ENCODE measurements around the gene TMEM50A. TPM values are rescaled to one million over a fixed set of nuclear protein-coding genes. Genes with fewer than 3 reads are reported as not detected.

Gene TMEM50A
- total and polyA plus RNA-seq, 2 of the 13 experiments (the other 11 are each of a cell fraction or from before 2014, with no cell fraction given), result 51.2 to 61.2 TPM

DNA sequence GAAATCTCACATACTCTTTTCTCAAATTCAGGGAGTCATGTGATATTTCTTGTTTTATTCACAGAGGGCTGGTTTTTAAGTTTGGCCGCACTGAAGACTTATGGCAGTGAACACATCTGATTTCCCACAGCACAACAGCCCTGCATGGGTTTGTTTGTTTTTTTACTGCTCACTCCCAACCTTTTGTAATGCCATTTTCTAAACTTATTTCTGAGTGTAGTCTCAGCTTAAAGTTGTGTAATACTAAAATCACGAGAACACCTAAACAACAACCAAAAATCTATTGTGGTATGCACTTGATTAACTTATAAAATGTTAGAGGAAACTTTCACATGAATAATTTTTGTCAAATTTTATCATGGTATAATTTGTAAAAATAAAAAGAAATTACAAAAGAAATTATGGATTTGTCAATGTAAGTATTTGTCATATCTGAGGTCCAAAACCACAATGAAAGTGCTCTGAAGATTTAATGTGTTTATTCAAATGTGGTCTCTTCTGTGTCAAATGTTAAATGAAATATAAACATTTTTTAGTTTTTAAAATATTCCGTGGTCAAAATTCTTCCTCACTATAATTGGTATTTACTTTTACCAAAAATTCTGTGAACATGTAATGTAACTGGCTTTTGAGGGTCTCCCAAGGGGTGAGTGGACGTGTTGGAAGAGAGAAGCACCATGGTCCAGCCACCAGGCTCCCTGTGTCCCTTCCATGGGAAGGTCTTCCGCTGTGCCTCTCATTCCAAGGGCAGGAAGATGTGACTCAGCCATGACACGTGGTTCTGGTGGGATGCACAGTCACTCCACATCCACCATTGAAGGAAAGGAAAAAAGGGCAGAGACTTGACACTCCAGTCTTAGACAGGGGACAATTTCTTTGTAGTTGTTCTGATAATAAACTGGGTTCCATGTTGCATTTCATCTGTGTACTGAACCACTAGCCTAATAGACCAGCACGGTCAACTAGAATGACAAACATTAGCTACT is 22.8 kb downstream of the TMEM50A start (continued):
- no peak for TF ChIP-seq ZNF512 (CRISPR knock-in tag; IDR thresholded peaks at IDR 0.05)
- TF ChIP-seq STAT5B (CRISPR knock-in tag; IDR thresholded peaks at IDR 0.05), result no peak
- no peak for TF ChIP-seq ZNF670 (CRISPR knock-in tag; IDR thresholded peaks at IDR 0.05; ENCODE audit: borderline replicate concordance)
- TF ChIP-seq, protein P1, sequence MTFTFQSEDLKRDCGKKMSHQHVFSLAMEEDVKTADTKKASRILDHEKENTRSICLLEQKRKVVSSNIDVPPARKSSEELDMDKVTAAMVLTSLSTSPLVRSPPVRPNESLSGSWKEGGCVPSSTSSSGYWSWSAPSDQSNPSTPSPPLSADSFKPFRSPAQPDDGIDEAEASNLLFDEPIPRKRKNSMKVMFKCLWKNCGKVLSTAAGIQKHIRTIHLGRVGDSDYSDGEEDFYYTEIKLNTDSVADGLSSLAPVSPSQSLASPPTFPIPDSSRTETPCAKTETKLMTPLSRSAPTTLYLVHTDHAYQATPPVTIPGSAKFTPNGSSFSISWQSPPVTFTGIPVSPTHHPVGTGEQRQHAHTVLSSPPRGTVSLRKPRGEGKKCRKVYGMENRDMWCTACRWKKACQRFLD (CRISPR knock-in tag; IDR thresholded peaks at IDR 0.05; ENCODE audit: borderline replicate concordance), result no peak
- no peak for TF ChIP-seq ATM (IDR thresholded peaks at IDR 0.05; ENCODE audit: borderline replicate concordance)
- no peak for TF ChIP-seq ERF (CRISPR knock-in tag; IDR thresholded peaks at IDR 0.05)
- no peak for TF ChIP-seq ZNF317 (CRISPR knock-in tag; IDR thresholded peaks at IDR 0.05)
- TF ChIP-seq ZNF546 (CRISPR knock-in tag; conservative IDR thresholded peaks at IDR 0.05), result no peak
- TF ChIP-seq PAXIP1 (CRISPR knock-in tag; conservative IDR thresholded peaks at IDR 0.05), result no peak
